ENCODE data around the gene CDC42BPA. TPM values are rescaled to one million over a fixed set of nuclear protein-coding genes. Genes with fewer than 3 reads are reported as not detected.

CDC42BPA gene
- polyA plus RNA-seq, 1 donor from 2014 or later, result 22.9 TPM

- TF ChIP-seq, protein P1, sequence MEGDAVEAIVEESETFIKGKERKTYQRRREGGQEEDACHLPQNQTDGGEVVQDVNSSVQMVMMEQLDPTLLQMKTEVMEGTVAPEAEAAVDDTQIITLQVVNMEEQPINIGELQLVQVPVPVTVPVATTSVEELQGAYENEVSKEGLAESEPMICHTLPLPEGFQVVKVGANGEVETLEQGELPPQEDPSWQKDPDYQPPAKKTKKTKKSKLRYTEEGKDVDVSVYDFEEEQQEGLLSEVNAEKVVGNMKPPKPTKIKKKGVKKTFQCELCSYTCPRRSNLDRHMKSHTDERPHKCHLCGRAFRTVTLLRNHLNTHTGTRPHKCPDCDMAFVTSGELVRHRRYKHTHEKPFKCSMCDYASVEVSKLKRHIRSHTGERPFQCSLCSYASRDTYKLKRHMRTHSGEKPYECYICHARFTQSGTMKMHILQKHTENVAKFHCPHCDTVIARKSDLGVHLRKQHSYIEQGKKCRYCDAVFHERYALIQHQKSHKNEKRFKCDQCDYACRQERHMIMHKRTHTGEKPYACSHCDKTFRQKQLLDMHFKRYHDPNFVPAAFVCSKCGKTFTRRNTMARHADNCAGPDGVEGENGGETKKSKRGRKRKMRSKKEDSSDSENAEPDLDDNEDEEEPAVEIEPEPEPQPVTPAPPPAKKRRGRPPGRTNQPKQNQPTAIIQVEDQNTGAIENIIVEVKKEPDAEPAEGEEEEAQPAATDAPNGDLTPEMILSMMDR (IDR thresholded peaks at IDR 0.05; ENCODE audit: poor library complexity, severe bottlenecking), result no peak
Observed at GRCh38 chr1:227009937-227010336, 308.4 kb downstream of the CDC42BPA start (continued).

- Histone ChIP-seq H3K27ac (ENCODE audit: low read length) (no peak overlapping the region), H3K4me2 (ENCODE audit: low read length) (no peak overlapping the region), H3K79me2 (replicated peaks; ENCODE audit: insufficient read depth, low read length) (no peaks in the 10 kb centered on the region), H3K9ac (ENCODE audit: low read length) (no peak overlapping the region), H2AFZ (ENCODE audit: low read depth, low read length) (no peak overlapping the region), H4K20me1 (ENCODE audit: insufficient read depth) (no peaks in the 10 kb centered on the region), H3K9me3 (ENCODE audit: low read length) (no peaks in the 10 kb centered on the region), H3K4me3 (ENCODE audit: low read length) (no peak overlapping the region), H3F3A (ENCODE audit: insufficient read depth, low read length, poor library complexity, severe bottlenecking) (no peaks in the 10 kb centered on the region), H3K27me3 (ENCODE audit: insufficient read depth, low read depth, low read length) (no peaks in the 10 kb centered on the region), H3K36me3 (ENCODE audit: insufficient read depth, low read length) (peaks cover 3% of the 10 kb centered on the region), H3K9me2 (ENCODE audit: insufficient read depth, low read length) (no peaks in the 10 kb centered on the region)
- TF ChIP-seq, protein P1 (IDR thresholded peaks at IDR 0.05; ENCODE audit: poor library complexity, severe bottlenecking), result no peak
- TF ChIP-seq MXI1 (conservative IDR thresholded peaks at IDR 0.05; ENCODE audit: poor library complexity, severe bottlenecking) (no peak), RAD21 (conservative IDR thresholded peaks at IDR 0.05) (no peak), TAF1 (IDR thresholded peaks at IDR 0.05; ENCODE audit: low read depth) (no peak), SMC3 (conservative IDR thresholded peaks at IDR 0.05; ENCODE audit: poor library complexity) (no peak), REST (IDR thresholded peaks at IDR 0.05; ENCODE audit: borderline replicate concordance) (no peak), EP300 (conservative IDR thresholded peaks at IDR 0.05; ENCODE audit: poor library complexity, severe bottlenecking) (no peak), EZH2 (IDR thresholded peaks at IDR 0.05; ENCODE audit: borderline replicate concordance, insufficient read depth, low read length, poor library complexity, severe bottlenecking) (no peak)
Observed at GRCh38 chr1:227006226-227006796, 312.0 kb downstream of the CDC42BPA start.

DNA sequence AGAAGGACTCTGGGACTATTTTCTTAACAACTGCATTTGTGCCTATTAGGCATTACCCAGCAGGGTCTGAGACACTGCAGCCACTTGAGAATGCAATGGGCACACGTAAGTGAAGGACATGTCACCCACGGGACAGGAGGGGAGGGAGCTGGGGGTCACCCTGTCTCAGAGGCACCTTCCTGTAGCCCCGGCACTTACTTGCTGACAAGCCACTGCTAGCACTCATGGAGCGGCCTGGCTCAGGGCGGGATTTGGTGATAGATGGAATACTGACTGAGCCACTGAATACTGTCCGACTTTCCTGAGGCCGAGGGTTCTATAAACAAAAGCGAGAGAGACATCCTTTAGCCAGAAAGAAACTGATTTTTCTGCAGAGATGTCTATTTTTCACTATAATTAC, 313.5 kb downstream of the CDC42BPA start:
- Histone ChIP-seq H3K4me2 (ENCODE audit: low read length) (no peak overlapping the region), H3K9me2 (ENCODE audit: insufficient read depth, low read length) (no peaks in the 10 kb centered on the region), H4K20me1 (ENCODE audit: insufficient read depth) (no peaks in the 10 kb centered on the region), H3K27me3 (ENCODE audit: insufficient read depth, low read depth, low read length) (no peaks in the 10 kb centered on the region), H3K36me3 (ENCODE audit: insufficient read depth, low read length) (peaks cover 3% of the 10 kb centered on the region), H3F3A (ENCODE audit: insufficient read depth, low read length, poor library complexity, severe bottlenecking) (no peaks in the 10 kb centered on the region), H3K27ac (ENCODE audit: low read length) (no peak overlapping the region), H2AFZ (ENCODE audit: low read depth, low read length) (no peak overlapping the region), H3K79me2 (replicated peaks; ENCODE audit: insufficient read depth, low read length) (no peaks in the 10 kb centered on the region), H3K9me3 (ENCODE audit: low read length) (no peaks in the 10 kb centered on the region), H3K9ac (ENCODE audit: low read length) (no peak overlapping the region), H3K4me3 (ENCODE audit: low read length) (no peak overlapping the region)
- no peak for TF ChIP-seq TAF1 (IDR thresholded peaks at IDR 0.05; ENCODE audit: low read depth)
- TF ChIP-seq SMC3 (conservative IDR thresholded peaks at IDR 0.05; ENCODE audit: poor library complexity), result no peak
- TF ChIP-seq MXI1 (conservative IDR thresholded peaks at IDR 0.05; ENCODE audit: poor library complexity, severe bottlenecking), result no peak
